GM18498 (cell line): ENCODE measurements around the gene GLIS1.

Source experiments
- ATAC-seq: cut with Tn5 transposase; IDR thresholded peaks from one replicate; pipeline ENCODE4 v1.9.1; 2021; ENCODE audit warnings: mild to moderate bottlenecking, moderate library complexity; ENCODE audit not compliant: unreplicated experiment

Gene GLIS1

DNA sequence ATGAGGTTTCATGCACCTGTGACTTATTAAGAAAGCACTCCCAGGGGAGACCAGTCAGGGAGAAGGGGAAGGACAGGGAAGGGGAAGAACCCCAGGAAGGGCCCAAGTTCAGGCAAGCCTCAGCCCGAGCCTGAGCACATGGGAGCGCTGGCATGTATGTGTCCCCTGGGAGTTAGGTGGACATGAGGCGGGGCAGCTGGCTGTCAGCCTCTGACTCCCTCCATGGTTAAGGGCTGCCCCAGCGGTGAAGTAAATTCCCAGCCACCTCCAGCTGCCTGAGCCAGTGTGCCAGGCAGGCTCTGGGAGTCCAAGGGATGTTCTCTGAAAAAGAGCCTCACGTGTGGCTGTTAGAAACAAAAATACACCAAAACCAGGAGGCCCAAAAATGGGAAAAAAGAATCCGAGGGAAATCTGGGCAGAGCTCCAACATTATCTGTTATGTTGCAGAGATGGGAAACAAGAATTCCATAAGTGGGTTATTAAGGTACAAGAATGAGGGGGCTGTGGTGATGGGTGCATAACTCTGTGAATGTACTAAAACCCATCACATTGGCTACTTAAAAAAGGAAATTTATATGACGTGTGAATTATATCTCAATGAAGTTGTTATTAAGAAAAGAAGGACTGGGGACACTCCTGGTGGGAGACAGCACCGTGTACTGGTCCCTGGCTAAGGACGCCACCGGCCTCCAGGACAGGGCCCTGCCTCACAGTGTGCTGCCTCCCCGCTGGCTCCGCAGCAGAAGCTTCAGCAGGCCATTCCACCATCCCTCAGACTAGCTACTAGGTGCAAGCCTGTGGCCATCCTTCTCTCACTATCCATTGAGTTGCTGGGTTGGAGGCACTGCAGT is 261.1 kb downstream of the GLIS1 start:
- no peak for ATAC-seq

DNA sequence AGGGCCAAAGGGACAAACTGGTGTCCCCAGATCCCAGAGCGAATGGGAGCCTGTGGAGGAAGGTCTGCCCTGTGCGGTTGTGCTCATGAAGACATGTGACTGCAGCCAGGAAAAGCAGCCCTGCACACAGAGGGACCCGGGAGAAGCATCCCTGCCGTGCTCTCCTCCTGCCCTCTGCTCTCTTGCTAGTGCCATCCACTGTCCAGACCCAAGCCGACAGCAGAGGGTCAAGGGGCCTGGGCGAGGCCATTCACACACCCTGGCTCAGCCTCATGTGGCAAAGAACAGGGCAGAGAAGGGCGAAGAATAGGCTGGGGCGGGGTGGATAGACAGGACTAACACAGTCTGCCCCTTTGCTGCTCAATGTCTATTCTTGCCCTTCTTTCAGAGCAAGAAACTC is 262.4 kb downstream of the GLIS1 start:
- no peak for ATAC-seq

DNA sequence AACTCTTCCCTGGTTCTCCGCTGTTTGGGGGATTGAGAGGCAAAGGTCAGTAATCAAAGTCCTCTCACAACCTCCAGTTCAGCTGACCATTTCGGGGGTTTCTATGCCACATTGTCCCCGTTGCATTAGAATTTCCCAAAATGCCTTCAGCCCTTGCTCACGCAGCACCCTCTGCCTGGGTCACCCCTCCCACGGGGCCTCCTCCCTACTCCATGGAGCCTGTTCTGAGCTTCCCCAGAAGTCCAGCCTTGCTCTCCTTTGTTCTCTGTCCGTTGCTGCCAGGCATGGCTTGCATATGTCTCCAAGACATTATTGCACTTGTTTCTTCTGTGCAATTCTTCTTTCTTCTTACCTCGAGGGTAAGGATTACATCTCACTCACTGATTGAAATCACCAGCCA is 263.3 kb downstream of the GLIS1 start:
- ATAC-seq = no peak

DNA sequence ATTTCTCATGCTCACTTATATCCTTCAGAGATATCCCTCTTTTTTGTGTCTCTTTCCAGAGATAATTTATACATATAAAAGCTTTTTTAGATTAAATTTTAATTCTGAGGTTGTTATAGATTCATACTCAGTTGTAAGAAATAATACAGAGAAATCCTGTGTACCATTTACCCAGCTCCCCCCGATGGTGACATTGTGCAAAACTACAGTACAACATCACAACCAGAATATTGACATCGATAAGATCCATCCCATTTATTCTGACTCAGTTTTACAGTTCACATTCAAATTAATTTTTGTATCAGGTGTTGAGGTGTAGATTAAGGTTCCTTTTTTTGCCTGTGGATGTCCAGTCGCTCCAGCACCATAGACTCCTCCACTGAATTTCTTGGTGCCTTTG is 265.5 kb downstream of the GLIS1 start:
- no peak for ATAC-seq

DNA sequence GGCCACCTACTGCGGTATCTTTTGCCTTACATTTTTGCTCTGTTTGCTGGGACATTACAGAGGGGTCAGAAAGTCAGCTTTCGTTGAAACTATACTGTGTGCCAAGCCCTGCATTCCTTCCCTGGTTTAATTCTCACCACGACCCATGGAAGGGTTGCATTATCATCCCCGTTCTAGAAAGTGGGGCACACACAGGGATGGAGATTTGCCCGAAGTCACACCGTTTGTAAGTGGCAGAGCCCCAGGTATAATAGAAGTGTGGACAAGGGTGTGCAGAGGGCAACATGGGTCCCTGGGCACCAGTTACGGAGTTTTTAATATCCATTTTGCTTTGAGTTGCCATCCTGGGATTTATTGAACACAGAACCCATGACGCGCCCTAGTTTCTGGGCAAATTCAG is 268.0 kb downstream of the GLIS1 start:
- no peak for ATAC-seq

DNA sequence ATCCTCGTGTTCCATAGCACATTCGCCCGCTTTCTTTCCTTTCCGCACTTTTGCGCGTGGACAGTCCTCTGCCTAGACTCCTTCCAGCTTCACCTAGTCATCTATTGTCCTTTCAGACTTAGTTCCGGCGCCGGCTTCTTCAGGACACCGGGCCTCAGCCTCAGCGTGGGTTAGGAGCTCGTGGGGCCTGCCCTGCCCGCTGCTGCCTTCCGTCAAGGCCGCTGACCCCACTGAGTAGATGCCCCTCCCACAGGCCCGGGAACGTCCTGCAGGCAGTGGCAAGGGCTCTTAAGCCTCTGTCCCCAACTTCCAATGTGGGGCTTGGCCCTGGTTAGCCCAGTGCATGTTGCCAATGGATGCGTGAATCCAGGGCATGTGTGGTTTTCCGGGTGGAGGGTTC is 268.4 kb downstream of the GLIS1 start:
- no peak for ATAC-seq

DNA sequence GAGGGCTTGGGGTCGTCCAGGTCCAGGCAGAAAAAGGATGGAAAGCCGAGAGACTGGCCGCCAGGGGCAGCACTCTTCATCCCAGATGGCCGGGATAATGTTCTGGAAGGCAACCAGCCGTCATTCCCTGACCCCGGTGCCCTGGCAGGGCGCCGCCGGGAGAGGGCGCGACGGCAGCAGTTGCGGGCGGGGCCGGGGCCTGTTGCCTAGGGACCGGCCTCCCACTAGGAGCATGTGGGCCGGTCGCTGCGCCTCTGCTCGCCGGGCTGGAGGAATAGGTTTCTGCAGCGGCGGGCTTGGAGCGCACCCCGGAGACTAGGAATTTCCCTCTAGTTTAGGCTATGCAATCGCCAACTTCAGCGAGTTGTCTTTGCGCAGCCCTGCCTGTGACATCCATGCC is 268.8 kb downstream of the GLIS1 start:
- ATAC-seq = no peak

DNA sequence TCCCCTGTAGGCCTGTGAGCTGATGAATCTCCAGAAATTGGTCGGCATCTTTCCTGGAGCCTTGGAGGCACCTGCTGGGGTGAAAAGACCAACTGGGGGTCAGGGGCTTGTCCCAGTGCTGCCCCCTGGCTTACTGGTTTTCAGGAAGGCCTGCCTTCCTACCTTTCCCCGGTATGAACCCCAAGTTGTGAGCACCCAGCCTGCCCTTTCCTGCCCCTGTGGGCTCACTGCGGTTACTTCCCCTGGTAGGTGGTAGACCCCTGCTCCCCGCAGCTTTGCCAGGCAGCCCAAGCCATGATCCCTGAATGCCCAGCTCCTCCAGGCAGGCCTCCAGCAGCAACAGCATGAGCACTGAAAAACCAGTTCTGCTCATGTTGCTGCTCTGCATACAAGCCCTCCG is 269.6 kb downstream of the GLIS1 start:
- no peak for ATAC-seq

DNA sequence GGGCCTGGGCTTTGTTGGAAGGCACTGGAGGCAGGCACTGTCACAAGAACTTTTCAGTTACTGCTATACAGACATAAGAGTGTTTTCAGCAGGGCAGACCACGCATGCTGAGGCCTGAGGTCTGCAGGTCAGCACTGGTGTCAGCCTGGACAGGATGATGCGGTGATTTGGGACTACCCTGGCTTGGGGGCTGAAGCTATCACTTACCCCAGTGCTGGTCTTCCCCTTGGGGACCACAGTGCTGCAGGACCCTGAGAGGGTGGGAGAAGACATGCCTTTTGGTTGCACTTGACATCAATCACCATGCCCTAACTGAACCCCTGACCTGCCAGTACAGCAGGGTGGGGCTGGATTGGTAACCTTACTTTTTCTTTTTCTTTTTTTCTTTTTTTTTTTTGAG is 270.6 kb downstream of the GLIS1 start:
- ATAC-seq = no peak

DNA sequence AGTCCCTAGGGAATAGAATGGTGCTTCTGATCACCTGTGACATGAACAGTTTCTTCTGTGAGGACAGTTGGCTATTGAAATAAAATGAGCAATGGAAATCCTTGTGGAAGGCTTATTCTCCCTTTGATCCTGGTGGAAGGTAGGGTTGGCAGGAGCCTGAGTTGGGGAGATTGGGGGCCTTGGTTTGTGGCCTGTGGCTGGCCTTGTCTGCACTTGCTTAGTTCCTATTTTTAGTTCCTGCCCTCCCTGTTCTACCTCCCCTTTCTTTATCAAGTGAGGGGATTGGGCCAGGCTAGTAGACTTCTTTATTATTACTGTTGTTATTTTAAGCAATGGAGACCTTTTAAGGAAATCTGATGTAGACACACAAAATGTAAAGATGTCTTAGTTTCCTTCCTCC is 271.6 kb downstream of the GLIS1 start:
- ATAC-seq = no peak

DNA sequence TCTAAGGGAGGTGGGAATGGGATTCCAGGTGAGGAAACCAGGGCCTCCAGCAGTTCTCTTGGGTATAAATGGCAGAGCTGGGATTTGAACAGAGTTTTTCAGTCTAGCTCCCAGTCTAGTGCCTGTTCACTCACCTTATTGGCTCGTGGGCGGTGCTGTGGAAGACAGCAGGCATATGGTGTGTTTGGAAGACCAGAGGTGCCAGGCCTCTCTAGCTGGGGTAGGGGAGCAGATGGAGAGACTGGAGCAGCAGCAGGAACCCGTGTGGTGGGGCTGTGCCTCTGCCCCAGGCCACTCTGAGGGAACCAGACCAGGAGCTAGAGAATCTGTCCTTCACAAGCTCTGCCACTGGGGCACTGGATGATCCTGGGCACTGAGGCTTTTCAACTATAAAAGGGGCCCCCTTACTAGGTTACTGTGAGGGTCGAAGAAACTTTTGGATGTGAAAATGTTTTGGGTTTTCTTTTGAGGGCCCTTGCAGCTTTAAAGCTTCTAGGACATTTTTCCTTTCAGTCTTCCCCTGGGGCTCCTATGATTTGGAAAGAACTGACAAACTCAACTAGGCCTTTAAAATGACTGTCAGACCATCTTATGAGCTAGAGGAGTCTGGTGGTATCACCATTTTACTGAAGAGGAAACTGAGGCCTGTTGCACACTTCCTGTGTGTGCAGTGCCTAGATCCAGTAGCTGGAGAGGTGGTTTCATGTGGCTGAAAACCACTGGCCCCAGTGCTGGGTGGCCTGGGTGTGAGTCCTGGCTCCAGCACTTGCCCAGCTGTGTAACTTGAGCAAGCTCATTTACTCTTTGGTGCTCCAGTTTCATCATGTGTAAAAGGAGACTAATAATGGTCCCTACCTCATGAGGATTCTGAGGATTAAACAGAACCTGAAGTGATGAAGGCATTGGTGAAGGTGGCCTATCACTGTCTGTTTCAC is 273.7 kb downstream of the GLIS1 start:
- ATAC-seq = no peak

DNA sequence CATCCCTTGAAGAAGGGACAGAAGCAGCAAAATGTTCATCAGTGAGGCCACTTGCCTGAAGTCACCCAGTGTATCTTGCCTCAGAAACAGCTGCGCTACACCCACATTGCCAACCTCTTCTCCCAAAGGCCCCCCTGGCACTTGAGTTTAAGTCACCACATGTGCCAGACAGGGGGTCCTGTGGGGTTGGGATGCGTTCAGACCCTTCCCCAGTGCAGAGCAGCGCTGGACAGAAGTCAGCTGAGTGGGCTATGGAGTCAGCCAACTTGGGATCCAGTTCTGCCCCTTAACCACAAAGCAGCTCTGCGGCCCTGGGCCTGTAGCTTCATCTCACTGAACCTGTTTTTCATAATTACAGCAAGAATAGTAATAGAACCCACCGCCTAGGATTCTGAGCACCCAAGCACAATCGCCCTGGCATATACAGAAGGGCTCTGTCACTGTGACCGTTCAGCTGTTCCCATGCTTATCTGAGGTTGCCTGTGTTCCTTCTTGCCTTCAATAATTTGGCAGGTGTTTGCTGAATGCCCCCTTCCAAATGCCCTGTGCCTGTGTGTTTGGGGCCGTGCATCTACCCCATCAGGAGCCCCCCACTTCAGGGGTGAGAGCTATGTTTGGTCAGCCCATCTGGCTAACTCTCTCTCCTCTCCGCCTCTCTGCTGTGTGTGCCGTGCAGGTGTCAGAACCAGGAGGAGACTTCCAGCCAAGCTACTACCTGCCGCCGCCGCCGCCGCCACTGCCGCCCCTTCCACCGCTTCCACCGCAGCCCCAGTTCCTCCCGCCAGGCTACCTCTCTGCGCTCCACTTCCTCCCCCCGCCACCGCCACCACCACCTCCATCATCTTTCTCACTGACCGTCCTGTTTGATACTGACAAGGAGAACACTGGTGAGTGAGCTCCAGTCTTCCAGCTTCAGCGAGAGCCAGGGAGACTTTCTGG is 274.7 kb downstream of the GLIS1 start:
- no peak for ATAC-seq

DNA sequence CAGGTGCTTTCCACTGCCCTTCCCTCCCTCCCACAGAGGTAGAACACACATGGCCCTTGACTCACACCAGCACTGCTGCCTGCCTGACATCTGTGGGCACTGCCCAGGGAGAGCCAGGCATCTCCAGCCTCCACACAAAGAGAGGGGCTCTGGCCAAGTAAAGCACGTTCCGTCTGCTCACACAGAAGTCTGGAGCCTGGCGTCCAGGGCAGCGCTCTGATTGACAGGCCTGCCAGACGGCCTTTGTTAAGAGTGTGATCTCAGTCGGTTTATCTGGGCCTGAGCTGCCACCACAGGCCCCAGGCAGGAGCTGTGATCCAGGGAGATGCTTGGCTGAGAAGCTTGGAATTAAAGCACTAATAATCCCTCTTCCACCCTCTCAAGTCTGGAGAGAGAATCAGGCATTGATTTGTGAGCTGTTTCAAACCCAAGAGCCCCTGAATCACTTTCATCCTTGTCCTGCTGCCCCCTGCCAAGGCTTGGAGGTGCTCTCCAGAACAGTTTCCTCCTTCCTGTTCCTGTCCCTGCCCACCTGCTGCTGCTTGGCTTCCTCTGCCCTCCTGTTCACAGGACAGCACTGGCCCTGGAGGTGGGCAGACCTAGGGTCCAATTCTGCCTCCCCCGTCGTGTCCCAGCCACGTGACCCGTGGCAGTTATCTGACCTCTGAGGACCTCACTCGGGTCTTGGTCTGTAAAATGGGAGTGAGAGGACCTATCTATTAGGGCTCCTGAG is 276.0 kb downstream of the GLIS1 start:
- ATAC-seq = no peak

DNA sequence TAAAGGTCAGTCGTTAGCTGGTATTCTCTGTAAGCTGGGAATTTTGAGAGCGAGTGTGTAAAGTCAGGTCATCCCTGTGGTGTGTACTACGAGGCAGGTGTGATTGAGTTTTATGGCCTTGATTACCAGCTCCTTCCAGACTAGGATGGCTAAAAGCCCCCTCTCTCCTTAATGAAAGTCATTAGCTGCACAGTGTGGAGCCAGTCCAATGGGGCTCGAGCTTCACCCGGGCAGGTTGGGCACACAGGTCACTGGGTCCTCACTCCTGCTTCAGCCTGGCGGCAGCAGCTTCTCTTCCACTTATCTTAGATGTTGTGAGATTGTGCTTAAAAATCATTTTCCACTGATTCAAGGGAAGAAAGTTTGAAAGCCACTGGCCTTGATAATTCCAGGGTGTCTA is 276.8 kb downstream of the GLIS1 start:
- no peak for ATAC-seq

DNA sequence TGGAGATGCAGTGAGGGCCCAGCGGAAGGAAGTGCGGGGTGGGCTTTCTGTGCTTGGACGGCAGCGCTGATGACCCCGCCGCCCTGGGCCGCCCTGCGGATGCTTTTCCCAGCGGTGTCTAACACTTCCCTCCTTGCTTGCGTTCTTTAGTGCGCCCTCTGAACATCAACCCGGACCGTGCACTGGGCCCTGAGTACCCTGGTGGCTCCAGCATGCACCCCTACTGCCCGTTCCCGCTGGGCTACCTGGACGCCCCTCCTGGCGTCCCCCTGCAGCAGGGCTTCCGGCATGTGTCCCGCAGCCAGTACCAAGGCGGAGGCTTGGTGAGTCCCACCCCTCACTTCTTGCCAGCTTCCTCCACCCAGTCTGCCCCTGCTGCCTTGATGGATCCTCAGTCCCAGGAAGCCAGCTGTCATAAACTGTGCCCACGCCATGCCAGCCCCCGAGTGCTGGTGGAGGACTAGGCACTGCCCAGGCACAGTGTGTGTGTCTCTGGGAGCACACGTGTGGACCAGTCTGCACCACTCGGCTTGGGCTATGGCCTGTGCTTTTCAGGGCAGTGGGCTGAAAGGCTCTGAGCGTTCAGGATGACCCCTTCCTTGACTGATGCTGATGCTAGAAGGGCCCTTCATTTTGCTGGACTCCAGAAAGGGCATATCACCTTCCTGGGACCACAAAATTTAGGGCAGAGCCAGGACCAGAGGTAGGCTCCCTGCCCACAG is 277.5 kb downstream of the GLIS1 start:
- ATAC-seq = no peak

DNA sequence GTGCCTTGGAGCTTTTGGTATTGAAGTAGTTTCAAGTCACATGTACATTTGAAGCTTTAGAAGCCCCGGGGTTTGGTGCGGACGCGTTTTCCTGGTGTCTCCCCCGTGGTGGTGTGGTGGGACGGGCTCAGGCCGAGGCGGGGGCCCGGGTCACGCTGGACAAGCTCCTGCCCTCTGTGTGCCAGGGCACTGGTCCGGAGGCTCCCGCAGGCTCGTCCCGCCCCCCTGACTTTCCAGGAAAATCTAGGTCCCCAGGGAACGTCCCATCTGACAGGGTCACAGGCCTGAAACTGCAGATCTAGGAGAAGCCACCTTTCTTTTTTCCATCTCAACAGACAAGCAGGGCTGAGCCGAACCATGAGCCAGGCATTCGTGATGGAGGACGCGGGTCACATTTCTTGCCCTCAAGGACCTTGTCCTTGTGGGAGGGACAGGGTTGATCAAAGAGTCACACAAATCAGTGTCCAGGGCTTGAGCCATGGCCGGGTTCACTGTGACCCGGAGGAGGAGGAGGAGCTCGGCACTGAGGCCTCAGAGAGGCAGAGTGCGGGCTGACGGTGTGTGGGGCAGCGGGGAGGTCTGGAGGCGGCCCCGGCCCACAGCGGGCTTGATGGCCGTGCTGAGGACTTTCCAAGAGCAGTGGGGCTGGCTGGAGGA is 278.2 kb downstream of the GLIS1 start:
- no peak for ATAC-seq

DNA sequence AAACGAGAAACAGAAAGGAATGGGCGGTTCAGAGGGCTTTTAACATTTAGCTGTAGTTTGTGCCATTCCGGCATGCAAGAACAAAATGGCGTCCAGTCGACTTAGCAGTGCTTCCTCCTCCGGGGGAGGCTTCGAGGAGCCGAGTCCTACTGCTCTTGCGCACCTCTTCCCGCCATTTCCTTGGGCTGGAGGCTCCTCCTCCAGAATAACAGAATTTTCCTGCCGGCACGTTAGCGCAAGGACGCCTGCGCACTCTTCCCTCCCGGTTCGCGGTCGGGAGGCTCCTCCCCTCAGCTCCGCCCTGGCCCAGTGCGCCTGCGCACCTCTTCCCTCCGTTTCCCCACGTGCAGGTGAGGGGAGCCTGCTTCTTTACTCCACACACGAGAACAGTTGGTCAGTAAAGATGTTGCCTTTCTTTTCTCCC is 278.7 kb downstream of the GLIS1 start:
- ATAC-seq = no peak

DNA sequence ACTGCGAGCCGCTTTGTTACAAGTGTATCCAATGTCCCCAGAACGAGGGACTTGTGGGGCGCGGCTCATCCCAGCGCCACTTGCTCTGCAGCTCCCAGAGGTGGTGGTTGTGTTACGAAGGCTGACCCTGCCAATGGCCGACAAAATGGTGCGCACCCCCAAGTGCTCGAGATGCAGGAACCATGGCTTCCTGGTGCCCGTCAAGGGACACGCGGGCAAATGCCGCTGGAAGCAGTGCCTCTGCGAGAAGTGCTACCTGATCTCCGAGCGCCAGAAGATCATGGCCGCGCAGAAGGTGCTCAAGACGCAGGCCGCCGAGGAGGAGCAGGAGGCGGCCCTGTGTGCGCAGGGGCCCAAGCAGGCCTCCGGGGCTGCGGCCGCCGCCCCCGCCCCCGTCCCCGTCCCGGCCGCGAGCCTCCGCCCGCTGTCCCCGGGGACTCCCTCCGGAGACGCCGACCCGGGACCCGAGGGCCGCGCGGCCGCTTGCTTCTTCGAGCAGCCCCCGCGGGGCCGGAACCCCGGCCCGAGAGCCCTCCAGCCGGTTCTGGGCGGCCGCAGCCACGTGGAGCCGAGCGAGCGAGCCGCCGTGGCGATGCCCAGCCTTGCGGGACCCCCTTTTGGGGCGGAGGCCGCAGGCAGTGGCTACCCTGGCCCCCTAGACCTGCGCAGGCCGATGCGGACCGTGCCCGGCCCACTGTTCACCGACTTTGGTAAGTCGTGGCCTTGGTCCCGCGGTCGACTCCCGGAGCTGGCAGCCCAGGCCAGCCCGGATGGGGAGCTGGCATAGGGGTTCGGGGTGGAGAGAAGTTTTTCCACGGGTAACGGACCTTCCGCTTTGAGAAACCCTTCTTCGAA is 279.4 kb downstream of the GLIS1 start, which contains the start of gene DMRTB1:
Gene DMRTB1 (plus strand): TSS at position 79 of the 855 bp plus-strand sequence. CDS start 55 bp downstream, at position 134.
- no peak for ATAC-seq
